HepG2 (cell line): ENCODE measurements around the gene KMT5C. TPM values are rescaled to one million over a fixed set of nuclear protein-coding genes. Genes with fewer than 3 reads are reported as not detected.

Source experiments
- ATAC-seq: fragments of 200-7000 bp; cut with Tn5 transposase; 3 replicates; pipeline ENCODE4 v1.9.1; 2020; ENCODE audit warnings: mild to moderate bottlenecking, moderate library complexity
- BruUV-seq: library from RNA; stranded (reverse); fragments of 400-500 nt; replicated peaks from 2 replicates; lab custom pipeline; 2021; lab: Mats Ljungman, UMichigan
- CTCF ChIA-PET: fragments of 300-600 bp; formaldehyde crosslinking; extraction: SDS; loops from one replicate; lab custom pipeline; 2021; ENCODE audit warnings: low total read pairs, inconsistent platforms, low intra/inter-chr PET ratio; lab: Yijun Ruan, JAX
- POLR2A ChIA-PET: fragments of 350-600 bp; sonication (Branson Sonifier 250); formaldehyde crosslinking; loops from one replicate; lab custom pipeline; 2020; ENCODE audit warnings: antibody characterized with exemption, inconsistent platforms; lab: Yijun Ruan, JAX
- DNase-seq: peaks from one replicate; pipeline ENCODE4 v3.0.0-alpha.2; 2015; ENCODE audit warnings: low spot score
- FAIRE-seq: peaks from 3 replicates; lab custom pipeline; 2011; peaks lifted over from hg19 to GRCh38; lab: Jason Lieb, UNC
- H2AFZ ChIP-seq: one replicate; pipeline ENCODE4 v1.6.1; 2011; ENCODE audit warnings: low read length, inconsistent platforms
- H3K27ac ChIP-seq: fragments of 300-600 bp; 3 replicates; pipeline ENCODE4 v1.8.0; 2011; ENCODE audit warnings: mixed run types, mild to moderate bottlenecking, mixed read lengths, low read length, inconsistent platforms; ENCODE audit not compliant: insufficient read depth; ENCODE audit errors: extremely low read length
- H3K27me3 ChIP-seq, 2 experiments: fragments of 200-600 bp in 1 of 2; 2 replicates in 1 of 2; 3 replicates in 1 of 2; pipeline versions ENCODE4 v1.6.0 to v1.8.0; 2011; ENCODE audit warnings: low read length in 2 of 2, mild to moderate bottlenecking in 2 of 2, moderate library complexity in 2 of 2, inconsistent platforms in 1 of 2; ENCODE audit not compliant: insufficient read depth in 2 of 2, control insufficient read depth in 1 of 2
- H3K36me3 ChIP-seq, 2 experiments: fragments of 200-600 bp in 1 of 2; replicated peaks in 1 of 2; 2 replicates in 1 of 2; 3 replicates in 1 of 2; pipeline versions ENCODE4 v1.5.1 to v1.8.0; 2011; ENCODE audit warnings: low read length in 2 of 2, inconsistent platforms in 1 of 2; ENCODE audit not compliant: insufficient read depth in 2 of 2, control insufficient read depth in 1 of 2
- H3K4me1 ChIP-seq: 2 replicates; pipeline ENCODE4 v1.5.1; 2012; ENCODE audit warnings: low read length, inconsistent platforms; ENCODE audit not compliant: insufficient read depth
- H3K4me2 ChIP-seq: 2 replicates; pipeline ENCODE4 v1.6.0; 2011; ENCODE audit warnings: low read depth, low read length, inconsistent platforms
- H3K4me3 ChIP-seq, 3 experiments: fragments of 200-600 bp in 1 of 3; sonication (generic), shearing (Covaris generic) in 1 of 3; replicated peaks in 1 of 3; 2 replicates each; pipeline ENCODE4 v1.5.1; 2011 to 2016; ENCODE audit warnings: low read length in 3 of 3, inconsistent platforms in 2 of 3, low read depth in 2 of 3, mild to moderate bottlenecking in 2 of 3, control low read depth in 1 of 3, mixed read lengths in 1 of 3; ENCODE audit not compliant: insufficient read depth in 1 of 3
- H3K79me2 ChIP-seq: one replicate; pipeline ENCODE4 v1.6.1; 2011; ENCODE audit warnings: low read length, inconsistent platforms; ENCODE audit not compliant: insufficient read depth
- H3K9ac ChIP-seq: 2 replicates; pipeline ENCODE4 v1.6.0; 2011; ENCODE audit warnings: mild to moderate bottlenecking, low read depth, low read length, inconsistent platforms; ENCODE audit not compliant: insufficient read depth
- H3K9me3 ChIP-seq: 2 replicates; pipeline ENCODE4 v1.5.1; 2012; ENCODE audit warnings: mild to moderate bottlenecking, low read length
- H4K20me1 ChIP-seq: 2 replicates; pipeline ENCODE4 v1.6.0; 2011; ENCODE audit warnings: inconsistent platforms, mild to moderate bottlenecking, low read length, moderate library complexity; ENCODE audit not compliant: insufficient read depth
- CC2D1A ChIP-seq: sonication (generic); formaldehyde crosslinking; IDR thresholded peaks from 2 replicates; pipeline ENCODE4 v1.8.1; 2023; ENCODE audit warnings: mild to moderate bottlenecking, missing genetic modification reagents
- CHD4 ChIP-seq: fragments of 200-600 bp; sonication (generic); IDR thresholded peaks from 2 replicates; pipeline ENCODE4 v1.7.0; 2017; ENCODE audit warnings: mild to moderate bottlenecking, low read length, borderline replicate concordance
- FOXC1 ChIP-seq: sonication (generic); formaldehyde crosslinking; IDR thresholded peaks from 2 replicates; pipeline ENCODE4 v1.8.0; 2022; ENCODE audit warnings: mild to moderate bottlenecking, missing genetic modification reagents, borderline replicate concordance
- HOXA9 ChIP-seq: sonication (generic); formaldehyde crosslinking; IDR thresholded peaks from 2 replicates; pipeline ENCODE4 v1.8.1; 2022; ENCODE audit warnings: missing genetic modification reagents, mild to moderate bottlenecking, moderate library complexity, borderline replicate concordance
- ISL2 ChIP-seq: sonication (generic); formaldehyde crosslinking; IDR thresholded peaks from 2 replicates; pipeline ENCODE4 v1.5.0; 2020; ENCODE audit warnings: missing genetic modification reagents
- RAD21 ChIP-seq: fragments of 450-650 bp; formaldehyde crosslinking; IDR thresholded peaks from 2 replicates; pipeline ENCODE4 v1.5.0; 2020; ENCODE audit warnings: mild to moderate bottlenecking
- SNAI1 ChIP-seq: sonication (generic); formaldehyde crosslinking; IDR thresholded peaks from 2 replicates; pipeline ENCODE4 v1.5.0; 2020; ENCODE audit warnings: mild to moderate bottlenecking, missing genetic modification reagents, borderline replicate concordance
- ZBTB34 ChIP-seq: sonication (generic); formaldehyde crosslinking; IDR thresholded peaks from 2 replicates; pipeline ENCODE4 v1.8.0; 2022; ENCODE audit warnings: mild to moderate bottlenecking, missing genetic modification reagents
- ZNF331 ChIP-seq: sonication (generic); formaldehyde crosslinking; IDR thresholded peaks from 2 replicates; pipeline ENCODE4 v1.4.0; 2020; ENCODE audit warnings: missing genetic modification reagents
- ZNF33A ChIP-seq: sonication (generic); formaldehyde crosslinking; IDR thresholded peaks from 2 replicates; pipeline ENCODE4 v1.5.1; 2020; ENCODE audit warnings: missing genetic modification reagents, mild to moderate bottlenecking, moderate library complexity, borderline replicate concordance
- ZNF414 ChIP-seq: sonication (generic); formaldehyde crosslinking; IDR thresholded peaks from 2 replicates; pipeline ENCODE4 v1.5.0; 2020; ENCODE audit warnings: missing genetic modification reagents
- ZNF460 ChIP-seq: sonication (generic); formaldehyde crosslinking; IDR thresholded peaks from 2 replicates; pipeline ENCODE4 v1.5.1; 2020; ENCODE audit warnings: missing genetic modification reagents, mild to moderate bottlenecking, borderline replicate concordance
- ZNF615 ChIP-seq: sonication (generic); formaldehyde crosslinking; IDR thresholded peaks from 2 replicates; pipeline ENCODE4 v1.5.0; 2020; ENCODE audit warnings: mild to moderate bottlenecking, missing genetic modification reagents, borderline replicate concordance
- WGBS: methylation state at CpG from one replicate; pipeline ENCODE4 v1.1.6; 2017; ENCODE audit warnings: low lambda C conversion rate; 5-methylcytosine and 5-hydroxymethylcytosine counted together
- in situ Hi-C: cut with HindIII; loops from 2 replicates; pipeline ENCODE4 v1.10.0; 2017; ENCODE audit warnings: low pct_unique_long_range_greater_than_20kb; ENCODE audit not compliant: extremely low pct_ligation_motif_present
- intact Hi-C: fragments of 100-400 bp; cut with micrococcal nuclease; formaldehyde crosslinking; loops from one replicate; pipeline ENCODE4 v1.10.0; 2022; ENCODE audit not compliant: unreplicated experiment
- polyA plus RNA-seq, 8 experiments: library from polyadenylated mRNA; depleted of rRNA in 3 of 8; stranded (reverse) in 7 of 8; unstranded in 1 of 8; fragments of >200 nt; fragmentation: Illumina TruSeq in 4 of 8; extraction: Trizol in 4 of 8; gene quantifications; 2 replicates each; pipeline versions ENCODE4 v1.2.1 to v1.2.3, GENCODE V29; 2011 to 2016; ENCODE audit warnings: low read depth in 4 of 8, missing spikeins in 1 of 8, mixed read lengths in 1 of 8; ENCODE audit not compliant: insufficient read depth in 1 of 8
- total RNA-seq, 5 experiments: library from RNA; depleted of rRNA; stranded (reverse); fragments of >200 nt; fragmentation: Illumina TruSeq; extraction: Trizol; gene quantifications; 2 replicates each; pipeline ENCODE4 v1.2.3, GENCODE V29; 2016; ENCODE audit warnings: low read depth in 1 of 5
- TF ChIP-seq, protein P1 (sequence below): sonication (generic); formaldehyde crosslinking; conservative IDR thresholded peaks from 2 replicates; pipeline ENCODE4 v1.4.0; 2020; ENCODE audit warnings: mild to moderate bottlenecking, missing genetic modification reagents, moderate library complexity

KMT5C gene
- total and polyA plus RNA-seq, 2 of the 13 experiments (the other 11 are each of a cell fraction or from before 2014, with no cell fraction given), result 5.5 to 9.0 TPM

DNA sequence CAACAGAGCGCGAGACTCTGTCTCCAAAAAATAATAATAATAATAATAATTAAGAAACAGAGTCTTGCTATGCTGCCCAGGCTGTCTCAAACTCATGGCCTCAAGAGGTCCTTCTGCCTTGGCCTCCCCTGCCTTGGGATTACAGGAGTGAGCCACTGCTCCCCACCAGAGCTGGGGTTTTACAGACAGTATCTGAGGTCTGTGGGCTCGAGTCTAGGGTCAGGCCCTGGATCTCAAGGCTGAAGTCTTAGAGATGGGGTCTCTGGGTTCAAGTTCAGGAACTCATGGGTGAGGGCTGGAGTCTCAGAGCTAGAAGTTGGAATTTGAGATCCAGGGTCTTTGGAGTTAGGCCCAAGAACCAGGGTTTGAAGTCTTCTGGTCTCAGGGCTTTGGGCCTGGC lies 27.1 kb downstream of the KMT5C start:
- Histone ChIP-seq H3K4me2 (no peak overlapping the region), H3K4me1 (peaks cover 31% of the 10 kb centered on the region), H4K20me1 (no peaks in the 10 kb centered on the region), H2AFZ (no peak overlapping the region), H3K4me3 (no peak overlapping the region), H3K79me2 (no peaks in the 10 kb centered on the region), H3K36me3 (no peaks in the 10 kb centered on the region), H3K9me3 (no peaks in the 10 kb centered on the region), H3K9ac (no peak overlapping the region), H3K27ac (no peak overlapping the region), H3K27me3 (peaks cover 8 to 35% of the 10 kb centered on the region in 2 experiments; a peak in 4 of 5 replicates)
- BruUV-seq, result no TSS peak
- WGBS, result 72% methylated on average over 3 of the region's 3 CpGs
- TF ChIP-seq ZNF460 (CRISPR knock-in tag), result no peak
- no peak for TF ChIP-seq ZNF414
- TF ChIP-seq SNAI1, result no peak
- TF ChIP-seq CC2D1A (CRISPR knock-in tag), result no peak
- TF ChIP-seq, protein P1, sequence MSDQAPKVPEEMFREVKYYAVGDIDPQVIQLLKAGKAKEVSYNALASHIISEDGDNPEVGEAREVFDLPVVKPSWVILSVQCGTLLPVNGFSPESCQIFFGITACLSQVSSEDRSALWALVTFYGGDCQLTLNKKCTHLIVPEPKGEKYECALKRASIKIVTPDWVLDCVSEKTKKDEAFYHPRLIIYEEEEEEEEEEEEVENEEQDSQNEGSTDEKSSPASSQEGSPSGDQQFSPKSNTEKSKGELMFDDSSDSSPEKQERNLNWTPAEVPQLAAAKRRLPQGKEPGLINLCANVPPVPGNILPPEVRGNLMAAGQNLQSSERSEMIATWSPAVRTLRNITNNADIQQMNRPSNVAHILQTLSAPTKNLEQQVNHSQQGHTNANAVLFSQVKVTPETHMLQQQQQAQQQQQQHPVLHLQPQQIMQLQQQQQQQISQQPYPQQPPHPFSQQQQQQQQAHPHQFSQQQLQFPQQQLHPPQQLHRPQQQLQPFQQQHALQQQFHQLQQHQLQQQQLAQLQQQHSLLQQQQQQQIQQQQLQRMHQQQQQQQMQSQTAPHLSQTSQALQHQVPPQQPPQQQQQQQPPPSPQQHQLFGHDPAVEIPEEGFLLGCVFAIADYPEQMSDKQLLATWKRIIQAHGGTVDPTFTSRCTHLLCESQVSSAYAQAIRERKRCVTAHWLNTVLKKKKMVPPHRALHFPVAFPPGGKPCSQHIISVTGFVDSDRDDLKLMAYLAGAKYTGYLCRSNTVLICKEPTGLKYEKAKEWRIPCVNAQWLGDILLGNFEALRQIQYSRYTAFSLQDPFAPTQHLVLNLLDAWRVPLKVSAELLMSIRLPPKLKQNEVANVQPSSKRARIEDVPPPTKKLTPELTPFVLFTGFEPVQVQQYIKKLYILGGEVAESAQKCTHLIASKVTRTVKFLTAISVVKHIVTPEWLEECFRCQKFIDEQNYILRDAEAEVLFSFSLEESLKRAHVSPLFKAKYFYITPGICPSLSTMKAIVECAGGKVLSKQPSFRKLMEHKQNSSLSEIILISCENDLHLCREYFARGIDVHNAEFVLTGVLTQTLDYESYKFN (CRISPR knock-in tag), result no peak
- no peak for TF ChIP-seq ISL2 (CRISPR knock-in tag)
- TF ChIP-seq ZNF331 (CRISPR knock-in tag), result no peak
- no peak for TF ChIP-seq CHD4
- TF ChIP-seq ZBTB34, result no peak
- no peak for TF ChIP-seq ZNF33A (CRISPR knock-in tag)
- no peak for TF ChIP-seq RAD21 (CRISPR knock-in tag)
- TF ChIP-seq HOXA9 (CRISPR knock-in tag), result no peak
- TF ChIP-seq FOXC1 (CRISPR knock-in tag), result no peak
- TF ChIP-seq ZNF615 (CRISPR knock-in tag), result no peak
- intact Hi-C loops, result no loop called here
- DNase-seq, result no peak
- CTCF ChIA-PET, result no interaction called here
- in situ Hi-C loops, result no loop called here
- POLR2A ChIA-PET, result no interaction called here
- ATAC-seq, result no peak
- no peak for FAIRE-seq
